Tibial nerve (tissue), 3 donors: ENCODE data around the gene PPM1H.

Experiments
- POLR2A ChIP-seq, 2 donors: fragments of 450-650 bp; IDR thresholded peaks; one replicate each; pipeline ENCODE4 v1.6.1; 2017; ENCODE audit warnings: antibody characterized with exemption in 2 of 2, mild to moderate bottlenecking in 2 of 2, moderate library complexity in 2 of 2
- TF ChIP-seq, protein P1 (sequence below), 5 experiments: fragments of 200-600 bp in 3 of 5; fragments of 450-650 bp in 2 of 5; sonication (generic) in 3 of 5; IDR thresholded peaks; one replicate each; pipeline ENCODE4 v1.5.1; 2016 to 2019; ENCODE audit warnings: antibody characterized with exemption in 5 of 5, mild to moderate bottlenecking in 3 of 5, moderate library complexity in 2 of 5

DNA sequence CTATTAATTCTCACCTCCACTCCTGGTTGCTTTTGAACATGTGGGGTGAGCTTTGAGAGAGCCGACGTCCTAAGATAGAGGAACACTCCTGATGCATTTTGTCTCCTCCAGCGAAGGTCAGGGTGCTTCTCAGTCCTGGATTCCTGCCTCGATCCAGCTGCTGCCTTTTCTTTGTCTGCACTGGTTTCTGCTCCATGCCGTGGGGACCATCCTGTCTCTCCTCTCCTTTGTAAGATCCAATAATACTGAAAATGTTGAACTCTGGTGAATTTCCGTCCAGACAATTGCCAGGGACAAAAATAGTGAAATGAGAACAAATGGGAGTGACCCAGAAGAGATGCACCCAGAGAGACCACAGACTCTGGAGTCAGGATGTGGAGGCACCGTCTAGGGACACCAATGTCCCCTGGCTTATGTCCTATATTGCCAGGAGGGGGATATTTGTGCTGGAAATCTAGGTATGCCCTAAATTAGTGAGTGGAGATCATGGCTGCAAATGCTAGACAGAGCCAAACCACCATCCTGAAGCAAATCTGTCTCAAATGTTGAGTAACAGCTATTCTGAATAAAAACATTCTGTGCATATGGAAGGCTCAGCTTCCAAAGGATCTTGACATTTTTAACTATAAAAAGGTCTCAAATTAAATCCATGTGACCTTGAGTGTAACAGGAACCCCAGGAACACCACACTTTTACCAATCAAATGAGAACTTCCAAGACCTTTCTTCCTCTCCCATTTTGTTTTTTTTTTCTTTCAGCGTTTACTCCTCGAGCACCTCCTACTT is 170.9 kb downstream of the PPM1H start:
- TF ChIP-seq, protein P1, sequence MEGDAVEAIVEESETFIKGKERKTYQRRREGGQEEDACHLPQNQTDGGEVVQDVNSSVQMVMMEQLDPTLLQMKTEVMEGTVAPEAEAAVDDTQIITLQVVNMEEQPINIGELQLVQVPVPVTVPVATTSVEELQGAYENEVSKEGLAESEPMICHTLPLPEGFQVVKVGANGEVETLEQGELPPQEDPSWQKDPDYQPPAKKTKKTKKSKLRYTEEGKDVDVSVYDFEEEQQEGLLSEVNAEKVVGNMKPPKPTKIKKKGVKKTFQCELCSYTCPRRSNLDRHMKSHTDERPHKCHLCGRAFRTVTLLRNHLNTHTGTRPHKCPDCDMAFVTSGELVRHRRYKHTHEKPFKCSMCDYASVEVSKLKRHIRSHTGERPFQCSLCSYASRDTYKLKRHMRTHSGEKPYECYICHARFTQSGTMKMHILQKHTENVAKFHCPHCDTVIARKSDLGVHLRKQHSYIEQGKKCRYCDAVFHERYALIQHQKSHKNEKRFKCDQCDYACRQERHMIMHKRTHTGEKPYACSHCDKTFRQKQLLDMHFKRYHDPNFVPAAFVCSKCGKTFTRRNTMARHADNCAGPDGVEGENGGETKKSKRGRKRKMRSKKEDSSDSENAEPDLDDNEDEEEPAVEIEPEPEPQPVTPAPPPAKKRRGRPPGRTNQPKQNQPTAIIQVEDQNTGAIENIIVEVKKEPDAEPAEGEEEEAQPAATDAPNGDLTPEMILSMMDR (IDR thresholded peaks at IDR 0.05), result no peak
- TF ChIP-seq POLR2A (IDR thresholded peaks at IDR 0.05), result no peak
